ENCODE measurements around the gene HNF1B.

GRCh38 chr17:37664214-37664613 is 80.6 kb downstream of the HNF1B start:
- TF ChIP-seq CTCF (IDR thresholded peaks at IDR 0.05; ENCODE audit: low read depth, low read length, poor library complexity, severe bottlenecking) = no peak
- TF ChIP-seq EZH2phosphoT487 (IDR thresholded peaks at IDR 0.05; ENCODE audit: borderline replicate concordance, low read length) = no peak

All from DOHH2 (cell line).